Activated CD4-positive, alpha-beta T cell treated with anti-CD3 and anti-CD28 coated beads, Interleukin-2, amount 10 ng/mL, durations not matched to agents 7 days and 5 days (primary cell): Measurements from ENCODE around the gene ODF2. TPM values are rescaled to one million over a fixed set of nuclear protein-coding genes. Genes with fewer than 3 reads are reported as not detected.

Source experiments
- CTCF ChIA-PET: fragments of 350-600 bp; sonication (Branson Sonifier 250); formaldehyde crosslinking; loops from one replicate; lab custom pipeline; 2021; ENCODE audit warnings: antibody characterized with exemption; lab: Charles Lee
- POLR2A ChIA-PET: fragments of 350-600 bp; sonication (Branson Sonifier 250); formaldehyde crosslinking; loops from one replicate; lab custom pipeline; 2021; ENCODE audit warnings: antibody characterized with exemption; lab: Charles Lee
- DNase-seq: peaks from one replicate; pipeline ENCODE4 v3.0.0-alpha.2; 2020
- H3K27ac Mint-ChIP-seq: one replicate; pipeline ENCODE4 v1.8.0; 2021; ENCODE audit warnings: mild to moderate bottlenecking, moderate library complexity, mixed read lengths
- H3K27me3 Mint-ChIP-seq: one replicate; pipeline ENCODE4 v1.8.0; 2021; ENCODE audit warnings: mixed read lengths
- H3K36me3 Mint-ChIP-seq: one replicate; pipeline ENCODE4 v1.8.0; 2021; ENCODE audit warnings: low read depth, mixed read lengths
- H3K4me1 Mint-ChIP-seq: one replicate; pipeline ENCODE4 v1.8.0; 2021; ENCODE audit warnings: mixed read lengths
- H3K4me3 Mint-ChIP-seq: one replicate; pipeline ENCODE4 v1.8.0; 2021; ENCODE audit warnings: mild to moderate bottlenecking, moderate library complexity, mixed read lengths
- H3K9me3 Mint-ChIP-seq: one replicate; pipeline ENCODE4 v1.8.0; 2021; ENCODE audit warnings: mixed read lengths
- total RNA-seq, 2 experiments: library from RNA; stranded (reverse); gene quantifications; one replicate each; pipeline ENCODE4 v1.2.3, GENCODE V29; 2021

Gene ODF2
- total RNA-seq, 2 experiments from 2014 or later, result 64.9 to 68.4 TPM

GRCh38 chr9:128459011-128459410 is 3.2 kb downstream of the ODF2 start:
- peaks cover 38% of the 10 kb centered on the region for H3K36me3 Mint-ChIP-seq
- peaks cover 36% of the 10 kb centered on the region for H3K4me1 Mint-ChIP-seq
- POLR2A ChIA-PET, result no interaction called here
- no peaks in the 10 kb centered on the region for H3K9me3 Mint-ChIP-seq
- no peak overlapping the region for H3K4me3 Mint-ChIP-seq
- no peak for DNase-seq
- H3K27me3 Mint-ChIP-seq, result no peaks in the 10 kb centered on the region
- no peak overlapping the region for H3K27ac Mint-ChIP-seq
- CTCF ChIA-PET, result no interaction called here

GRCh38 chr9:128469070-128469469 is 13.3 kb downstream of the ODF2 start:
- Mint-ChIP-seq H3K36me3 (peaks cover 22% of the 10 kb centered on the region), H3K4me1 (peaks cover 2% of the 10 kb centered on the region), H3K9me3 (no peaks in the 10 kb centered on the region), H3K27me3 (no peaks in the 10 kb centered on the region), H3K4me3 (no peak overlapping the region), H3K27ac (no peak overlapping the region)
- POLR2A ChIA-PET, result no interaction called here
- CTCF ChIA-PET, result interaction anchor here (0.6 kb wide), 1 partner anchor 128 kb away, joined by 4 read pairs; no protein-coding TSS in a partner anchor
- DNase-seq, result no peak

DNA sequence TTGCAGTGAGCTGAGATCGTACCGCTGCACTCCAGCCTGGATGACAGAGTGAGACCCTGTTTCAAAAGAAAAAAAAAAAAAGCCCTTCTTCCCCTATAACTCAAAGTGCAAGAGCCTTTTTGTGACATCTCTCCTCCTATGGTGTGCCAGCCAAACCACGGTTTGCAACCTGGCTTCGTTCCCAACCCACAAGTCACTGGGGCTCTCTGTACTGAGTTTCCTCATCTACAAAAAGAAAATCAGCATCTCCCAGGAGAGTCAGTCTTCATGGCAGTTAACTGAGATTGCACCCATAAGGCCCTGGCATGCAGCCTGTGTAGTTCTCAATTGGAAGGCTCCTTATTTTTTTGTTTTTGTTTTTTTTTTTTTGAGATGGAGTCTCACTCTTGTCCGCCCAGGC is 14.8 kb downstream of the ODF2 start:
- ChIA-PET POLR2A (no interaction called here), CTCF (no interaction called here)
- no peaks in the 10 kb centered on the region for H3K9me3 Mint-ChIP-seq
- peaks cover 2% of the 10 kb centered on the region for H3K4me1 Mint-ChIP-seq
- peaks cover 30% of the 10 kb centered on the region for H3K36me3 Mint-ChIP-seq
- no peak overlapping the region for H3K4me3 Mint-ChIP-seq
- no peaks in the 10 kb centered on the region for H3K27me3 Mint-ChIP-seq
- DNase-seq, result no peak
- H3K27ac Mint-ChIP-seq, result peak overlapping the region; percentile 57

GRCh38 chr9:128473104-128473503 is 17.3 kb downstream of the ODF2 start:
- Mint-ChIP-seq H3K9me3 (no peaks in the 10 kb centered on the region), H3K27ac (no peak overlapping the region), H3K36me3 (peaks cover 33% of the 10 kb centered on the region), H3K4me1 (peaks cover 2% of the 10 kb centered on the region), H3K27me3 (no peaks in the 10 kb centered on the region), H3K4me3 (no peak overlapping the region)
- no peak for DNase-seq
- CTCF ChIA-PET, result interaction anchor here (0.6 to 1.1 kb wide), 2 partner anchors 11 to 53 kb away, joined by 3 read pairs; no protein-coding TSS in a partner anchor
- POLR2A ChIA-PET, result no interaction called here

GRCh38 chr9:128475867-128476266 is 20.1 kb downstream of the ODF2 start:
- CTCF ChIA-PET, result interaction anchor here (0.6 kb wide), 1 partner anchor 75 kb away, joined by 3 read pairs; no protein-coding TSS in a partner anchor
- Mint-ChIP-seq H3K4me3 (no peak overlapping the region), H3K4me1 (no peaks in the 10 kb centered on the region), H3K27ac (no peak overlapping the region), H3K9me3 (no peaks in the 10 kb centered on the region), H3K36me3 (peaks cover 38% of the 10 kb centered on the region), H3K27me3 (no peaks in the 10 kb centered on the region)
- POLR2A ChIA-PET, result no interaction called here
- DNase-seq, result no peak

DNA sequence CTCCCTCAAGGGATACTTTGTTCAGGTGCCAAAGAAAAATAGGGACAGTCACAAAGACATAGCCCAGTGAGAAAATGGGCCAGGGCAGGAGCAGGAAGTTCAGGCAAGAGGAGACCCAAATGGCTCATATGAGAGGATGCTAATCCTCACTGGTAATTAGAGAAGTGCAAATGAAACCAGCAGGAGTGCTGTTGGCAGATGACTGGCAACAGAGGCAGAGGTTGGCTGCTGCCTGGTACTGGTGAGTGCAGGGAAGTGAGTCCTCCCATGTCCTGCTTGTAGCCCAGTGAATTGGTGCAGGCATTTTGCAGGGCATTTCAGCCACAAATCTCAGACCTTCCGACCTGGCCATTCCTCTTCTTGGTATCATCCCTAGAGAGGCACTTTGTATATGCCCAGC is 23.5 kb downstream of the ODF2 start:
- Mint-ChIP-seq H3K27me3 (no peaks in the 10 kb centered on the region), H3K4me3 (no peak overlapping the region), H3K27ac (peak overlapping the region; percentile 10), H3K4me1 (no peaks in the 10 kb centered on the region), H3K9me3 (no peaks in the 10 kb centered on the region), H3K36me3 (peaks cover 42% of the 10 kb centered on the region)
- ChIA-PET POLR2A (no interaction called here), CTCF (no interaction called here)
- DNase-seq, result no peak

DNA sequence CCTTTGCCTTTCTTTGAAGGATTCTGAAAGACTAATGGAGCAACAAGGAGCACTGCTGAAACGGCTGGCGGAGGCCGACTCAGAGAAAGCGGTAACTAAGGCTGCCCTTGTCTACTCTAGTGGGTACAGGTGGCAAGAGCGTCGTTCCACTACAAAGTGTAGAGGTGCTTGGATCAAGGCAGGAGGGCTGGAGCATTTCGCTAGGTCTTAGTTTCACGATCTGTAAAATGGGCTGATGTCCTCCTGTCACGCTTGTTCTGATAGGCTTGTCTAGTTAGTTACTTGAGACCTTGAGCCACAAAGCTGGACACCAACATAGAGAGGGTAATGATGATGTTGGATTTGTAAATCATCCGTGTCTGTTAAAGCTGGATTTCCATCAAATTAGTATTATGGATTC is 25.8 kb downstream of the ODF2 start:
- ChIA-PET CTCF (interaction anchor here (0.6 to 1.1 kb wide), 3 partner anchors 9 to 120 kb away, joined by 3 to 4 read pairs (median 4); no protein-coding TSS in a partner anchor), POLR2A (no interaction called here)
- peaks cover 45% of the 10 kb centered on the region for H3K36me3 Mint-ChIP-seq
- H3K4me3 Mint-ChIP-seq, result no peak overlapping the region
- no peaks in the 10 kb centered on the region for H3K27me3 Mint-ChIP-seq
- no peaks in the 10 kb centered on the region for H3K9me3 Mint-ChIP-seq
- H3K4me1 Mint-ChIP-seq, result no peaks in the 10 kb centered on the region
- no peak for DNase-seq
- no peak overlapping the region for H3K27ac Mint-ChIP-seq

- ChIA-PET POLR2A (no interaction called here), CTCF (interaction anchor here (0.6 to 1.1 kb wide), 4 partner anchors 9 to 271 kb away, joined by 3 to 4 read pairs (median 4); no protein-coding TSS in a partner anchor)
- Mint-ChIP-seq H3K27ac (no peak overlapping the region), H3K4me1 (no peaks in the 10 kb centered on the region), H3K4me3 (no peak overlapping the region), H3K36me3 (peaks cover 49% of the 10 kb centered on the region), H3K9me3 (no peaks in the 10 kb centered on the region), H3K27me3 (no peaks in the 10 kb centered on the region)
- no peak for DNase-seq
Observed at GRCh38 chr9:128482186-128482585, 26.4 kb downstream of the ODF2 start.

DNA sequence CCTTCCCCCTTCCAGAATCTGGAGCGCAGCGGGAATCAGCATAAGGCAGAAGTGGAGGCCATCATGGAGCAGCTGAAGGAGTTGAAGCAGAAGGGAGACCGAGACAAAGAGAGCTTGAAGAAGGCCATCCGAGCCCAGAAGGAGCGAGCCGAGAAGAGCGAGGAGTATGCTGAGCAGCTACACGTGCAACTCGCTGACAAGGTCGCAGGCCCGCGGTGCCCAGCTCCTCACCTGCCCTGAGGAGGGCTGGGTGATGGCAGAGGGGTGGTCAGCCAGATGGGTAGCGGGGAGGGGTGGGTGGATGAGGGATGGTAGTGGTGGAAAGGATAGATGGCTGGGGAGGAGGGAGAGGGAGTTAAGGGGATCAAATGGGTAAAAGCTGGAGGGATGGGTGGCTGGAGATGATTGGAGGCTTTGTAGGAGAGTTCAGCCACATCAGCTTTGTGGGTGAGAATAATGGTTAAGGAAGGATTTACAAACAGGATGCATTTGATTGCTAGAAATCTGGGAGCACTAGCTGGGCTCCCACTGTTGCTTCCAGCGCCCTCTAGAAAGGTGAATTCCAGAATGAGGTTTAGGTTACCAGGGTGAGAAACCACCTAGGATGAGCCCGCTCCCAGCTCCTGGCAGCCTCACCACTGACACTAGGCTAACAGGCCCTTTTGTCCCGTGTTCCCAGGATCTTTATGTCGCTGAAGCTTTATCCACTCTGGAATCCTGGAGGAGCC is 29.0 kb downstream of the ODF2 start:
- Mint-ChIP-seq H3K27ac (peak overlapping the region; percentile 61), H3K9me3 (no peaks in the 10 kb centered on the region), H3K4me3 (no peak overlapping the region), H3K4me1 (no peaks in the 10 kb centered on the region), H3K36me3 (peaks cover 59% of the 10 kb centered on the region), H3K27me3 (no peaks in the 10 kb centered on the region)
- no peak for DNase-seq
- POLR2A ChIA-PET, result no interaction called here
- CTCF ChIA-PET, result no interaction called here

GRCh38 chr9:128485414-128485855 is 29.6 kb downstream of the ODF2 start:
- no peak for DNase-seq
- CTCF ChIA-PET, result interaction anchor here (2.1 kb wide), 1 partner anchor 12 kb away, joined by 6 read pairs; no protein-coding TSS in a partner anchor
- Mint-ChIP-seq H3K4me3 (no peak overlapping the region), H3K4me1 (no peaks in the 10 kb centered on the region), H3K36me3 (peaks cover 63% of the 10 kb centered on the region), H3K27ac (no peak overlapping the region), H3K27me3 (no peaks in the 10 kb centered on the region), H3K9me3 (no peaks in the 10 kb centered on the region)
- POLR2A ChIA-PET, result no interaction called here

GRCh38 chr9:128486201-128486600 is 30.4 kb downstream of the ODF2 start:
- H3K9me3 Mint-ChIP-seq, result no peaks in the 10 kb centered on the region
- ChIA-PET POLR2A (no interaction called here), CTCF (interaction anchor here (0.6 to 2.1 kb wide), 2 partner anchors 12 to 169 kb away, joined by 3 to 6 read pairs; no protein-coding TSS in a partner anchor)

GRCh38 chr9:128493424-128493823 is 37.6 kb downstream of the ODF2 start:
- Mint-ChIP-seq H3K4me3 (no peak overlapping the region), H3K36me3 (peaks cover 51% of the 10 kb centered on the region), H3K27ac (no peak overlapping the region), H3K9me3 (no peaks in the 10 kb centered on the region), H3K4me1 (peaks cover 10% of the 10 kb centered on the region), H3K27me3 (no peaks in the 10 kb centered on the region)
- no peak for DNase-seq
- ChIA-PET CTCF (interaction anchor here (1.0 kb wide), 1 partner anchor 12 kb away, joined by 3 read pairs; no protein-coding TSS in a partner anchor), POLR2A (no interaction called here)

More at GRCh38 chr9:128486201-128486600, 30.4 kb downstream of the ODF2 start:
- DNase-seq, result no peak
- Mint-ChIP-seq H3K27me3 (no peaks in the 10 kb centered on the region), H3K4me3 (no peak overlapping the region), H3K36me3 (peaks cover 66% of the 10 kb centered on the region), H3K27ac (no peak overlapping the region), H3K4me1 (no peaks in the 10 kb centered on the region)

GRCh38 chr9:128494108-128494745 is 38.4 kb downstream of the ODF2 start:
- Mint-ChIP-seq H3K27me3 (no peaks in the 10 kb centered on the region), H3K4me3 (no peak overlapping the region), H3K9me3 (no peaks in the 10 kb centered on the region), H3K4me1 (peaks cover 10% of the 10 kb centered on the region), H3K27ac (peak overlapping the region; percentile 6), H3K36me3 (peaks cover 44% of the 10 kb centered on the region)
- ChIA-PET CTCF (interaction anchor here (0.8 to 1.0 kb wide), 2 partner anchors 11 to 16 kb away, joined by 3 read pairs; no protein-coding TSS in a partner anchor), POLR2A (no interaction called here)
- DNase-seq, result peak; percentile 25
